CD4-positive, alpha-beta T cell treated with Interferon gamma for 1 hour (primary cell): ENCODE measurements around the gene MOCS2.
"Not testable (repeated sequence)": the region's sequence is repeated elsewhere in the genome, so short reads cannot be mapped to it uniquely, and the experiment has no call there.

Experiments
- DNase-seq: peaks from one replicate; pipeline ENCODE4 v3.0.0-alpha.2; 2020

Gene MOCS2, protein sequence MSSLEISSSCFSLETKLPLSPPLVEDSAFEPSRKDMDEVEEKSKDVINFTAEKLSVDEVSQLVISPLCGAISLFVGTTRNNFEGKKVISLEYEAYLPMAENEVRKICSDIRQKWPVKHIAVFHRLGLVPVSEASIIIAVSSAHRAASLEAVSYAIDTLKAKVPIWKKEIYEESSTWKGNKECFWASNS

DNA sequence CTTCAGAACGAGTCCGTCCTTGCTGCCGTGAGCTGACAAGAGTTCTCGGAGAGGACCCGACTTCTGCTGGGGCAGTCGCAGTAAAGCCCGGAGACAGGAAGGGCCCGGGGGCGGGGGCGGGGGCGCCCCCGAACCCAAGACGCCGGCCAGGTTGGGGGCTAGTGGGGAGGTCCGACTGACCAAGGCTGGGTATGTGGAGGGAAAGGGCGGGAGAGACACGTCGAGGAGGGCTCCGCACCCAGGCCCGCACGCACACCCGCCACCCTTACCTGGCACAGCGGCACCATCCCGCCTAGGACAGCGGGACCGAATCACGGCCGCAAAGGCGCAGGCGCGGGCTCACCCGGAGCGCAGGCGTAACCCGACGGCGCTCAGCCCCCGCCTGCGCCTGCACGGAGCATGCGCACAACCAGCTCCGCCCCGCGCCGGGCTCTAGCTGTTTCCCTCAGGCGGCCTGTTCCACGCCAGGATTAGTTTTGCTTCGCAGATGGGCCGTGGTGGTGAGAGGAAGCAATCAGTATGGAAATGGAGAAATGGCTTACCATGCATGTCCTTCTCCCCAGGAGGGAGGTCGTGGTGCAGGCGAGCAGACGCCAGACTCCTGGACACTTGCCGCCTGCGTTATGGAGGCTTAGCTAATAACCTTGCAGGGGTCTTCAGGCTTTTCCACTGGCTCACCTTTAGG lies at the start of gene MOCS2:
TSS of gene MOCS2 (minus strand) at position 315 of the 685 bp plus-strand sequence. CDS start 2,583 bp downstream, outside the sequence.
- DNase-seq = peak; percentile 90

DNA sequence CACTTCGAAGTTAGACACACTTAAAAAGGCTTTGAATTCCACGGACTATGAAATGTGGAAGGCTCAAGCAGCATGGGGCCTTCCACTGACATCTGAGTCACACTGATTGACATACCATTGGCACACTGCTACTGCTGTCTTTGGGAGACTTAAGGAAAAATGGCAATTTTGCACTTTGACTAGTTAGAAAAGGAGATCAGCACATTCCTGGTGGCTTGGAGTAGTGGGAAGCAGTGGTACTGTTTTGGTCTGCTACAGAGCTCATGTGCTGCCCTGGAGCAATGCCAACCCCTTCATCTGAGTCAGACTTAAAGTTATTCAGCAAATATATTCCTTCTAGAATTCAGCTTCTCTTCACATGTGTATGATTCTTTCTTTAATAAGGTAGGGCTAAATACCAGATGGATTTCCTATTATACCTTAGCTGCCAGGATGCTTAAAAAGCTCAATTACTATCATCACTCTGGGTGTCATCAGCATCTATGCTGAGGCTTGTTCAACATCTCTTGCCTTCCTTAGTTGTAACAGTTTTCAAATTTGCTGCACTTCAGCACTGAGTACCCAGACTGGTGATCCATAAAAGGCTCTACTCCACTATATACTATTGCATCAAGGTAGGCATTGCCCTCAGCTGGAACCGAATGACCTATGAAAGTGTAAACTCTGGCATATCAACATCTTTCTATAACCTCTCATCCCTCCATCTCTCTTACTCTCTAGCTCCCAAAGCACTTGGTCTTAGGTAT lies 42.3 kb upstream of the MOCS2 start:
- no peak for DNase-seq

DNA sequence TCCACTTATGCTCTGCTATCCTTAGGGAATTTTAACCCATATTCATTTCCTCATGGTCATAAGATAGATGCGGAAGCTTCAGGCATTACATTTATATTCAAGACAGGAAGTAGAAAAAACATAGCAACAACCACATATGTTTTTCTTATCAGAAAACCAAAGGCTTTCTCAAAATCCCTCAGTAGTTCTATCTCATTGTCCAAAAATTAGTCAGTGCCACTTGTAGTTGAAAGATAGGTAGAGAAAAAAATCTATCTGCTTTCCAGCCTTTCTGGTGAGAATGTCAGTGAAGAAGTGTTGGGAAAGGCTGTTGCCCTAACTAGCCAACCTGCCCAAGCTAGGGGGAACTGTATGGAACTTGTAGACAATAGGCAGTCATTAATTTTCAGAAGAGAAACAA lies 23.5 kb upstream of the MOCS2 start:
- no peak for DNase-seq

DNA sequence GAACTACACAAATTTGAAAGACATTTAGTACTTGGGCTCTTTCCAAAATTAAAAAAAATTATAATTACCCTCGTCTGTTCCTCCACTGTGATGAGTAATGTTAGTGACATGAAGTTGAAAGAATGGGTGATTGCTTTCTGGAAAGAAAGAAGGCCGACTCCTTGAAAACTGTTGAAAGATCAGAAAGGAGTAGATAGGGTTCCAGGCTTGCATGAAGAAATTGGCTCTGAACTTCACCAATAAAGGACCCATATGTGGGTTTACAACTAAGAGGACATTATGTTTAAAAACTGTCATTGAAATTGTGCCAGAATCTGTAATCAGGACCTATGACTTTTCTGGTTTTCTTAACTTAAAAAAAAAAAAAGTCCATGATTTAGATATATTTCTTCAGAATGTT lies 20.7 kb upstream of the MOCS2 start:
- DNase-seq = no peak

DNA sequence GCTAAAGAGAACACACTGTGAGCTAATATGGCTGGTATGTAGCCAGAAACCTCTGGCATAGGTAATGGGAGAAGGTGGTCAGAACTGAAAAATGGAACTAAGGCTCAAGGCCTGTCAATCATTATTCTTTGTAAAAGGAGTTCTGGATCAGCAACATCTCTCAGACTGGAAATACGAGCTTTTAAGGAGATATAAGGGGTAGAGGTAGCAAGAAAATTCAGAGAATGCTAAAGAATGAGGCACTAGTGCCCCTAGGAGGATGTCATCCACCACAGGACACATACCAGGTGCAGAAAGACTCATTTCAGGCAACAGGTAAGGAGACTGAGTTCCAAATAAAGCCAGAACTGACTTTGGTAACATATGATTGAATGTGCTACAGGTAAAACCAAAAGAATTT lies 18.9 kb upstream of the MOCS2 start:
- DNase-seq = no peak

DNA sequence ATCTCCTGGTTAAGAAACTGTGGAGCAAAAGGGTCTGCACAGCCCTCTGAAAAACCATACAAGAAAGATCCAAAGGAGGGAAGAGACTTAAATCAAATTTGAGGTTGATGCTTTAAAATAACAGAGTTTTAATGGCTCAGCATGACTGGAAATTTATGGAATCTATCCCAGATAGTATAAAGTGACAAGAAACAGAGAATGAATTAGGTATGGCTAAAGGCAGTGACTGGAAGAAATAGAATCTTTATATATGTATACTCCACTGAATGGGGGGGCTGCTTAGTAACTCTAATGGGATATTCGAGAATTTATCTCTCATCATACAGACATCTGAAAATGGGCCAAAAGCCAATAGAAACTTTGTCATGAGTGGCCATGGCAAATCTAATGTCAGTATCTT lies 17.6 kb upstream of the MOCS2 start:
- no peak for DNase-seq

DNA sequence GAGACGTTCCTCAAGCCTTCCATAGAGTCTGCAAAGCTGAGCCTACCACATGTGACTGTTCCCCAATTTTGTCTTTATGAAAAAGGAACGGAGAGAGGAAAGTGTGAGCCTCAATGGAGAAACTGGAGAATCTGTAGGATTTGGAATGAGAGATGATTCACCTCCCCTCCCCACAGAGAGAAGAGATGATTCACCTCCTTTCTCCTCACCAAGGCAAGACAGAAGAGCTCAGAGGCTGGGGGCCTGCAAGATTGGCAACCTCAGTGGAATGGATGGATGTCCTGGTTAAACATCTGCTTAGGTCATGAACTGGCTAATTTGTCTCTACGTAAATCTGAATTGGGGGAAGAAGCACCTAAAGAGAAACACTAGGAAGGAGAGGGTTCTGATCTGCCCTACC lies 17.0 kb upstream of the MOCS2 start:
- DNase-seq = no peak

DNA sequence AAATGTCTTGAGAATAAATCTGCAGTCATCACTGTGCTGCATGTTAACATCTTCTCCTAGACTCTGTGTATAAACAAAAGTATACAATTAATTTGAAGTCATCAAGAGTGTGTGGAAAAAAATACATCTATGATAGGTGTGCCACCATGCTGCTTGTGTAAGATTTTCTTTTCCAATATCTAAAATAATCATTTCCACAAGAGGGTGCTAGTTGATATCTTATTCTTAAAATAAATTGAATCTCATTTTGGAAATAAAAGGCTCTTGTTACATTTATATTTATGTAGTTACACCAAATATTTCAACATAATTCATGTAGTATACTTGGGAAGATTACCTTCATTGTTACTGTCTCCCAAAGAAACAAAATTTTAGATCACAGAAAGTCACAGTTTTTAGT lies 14.1 kb upstream of the MOCS2 start:
- DNase-seq = no peak

DNA sequence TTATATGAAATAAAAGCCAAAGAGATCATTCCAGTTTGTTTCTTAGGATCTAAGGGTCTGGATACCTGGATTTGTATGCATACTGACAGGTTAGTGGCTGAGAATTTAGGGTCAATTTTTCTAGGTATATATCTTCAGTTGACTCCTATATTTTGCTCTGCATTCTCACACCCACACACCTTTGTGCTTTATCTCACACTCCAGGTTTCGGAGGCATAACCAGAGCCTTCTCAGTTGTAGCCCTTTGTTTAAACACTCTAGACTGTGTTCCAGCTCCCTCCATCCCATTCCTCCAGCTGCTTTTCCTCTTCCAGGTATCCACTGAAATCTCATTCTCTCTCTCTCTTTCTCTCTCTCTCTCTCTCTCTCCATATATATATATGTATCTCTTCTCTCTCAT lies 10.6 kb upstream of the MOCS2 start:
- DNase-seq = no peak

DNA sequence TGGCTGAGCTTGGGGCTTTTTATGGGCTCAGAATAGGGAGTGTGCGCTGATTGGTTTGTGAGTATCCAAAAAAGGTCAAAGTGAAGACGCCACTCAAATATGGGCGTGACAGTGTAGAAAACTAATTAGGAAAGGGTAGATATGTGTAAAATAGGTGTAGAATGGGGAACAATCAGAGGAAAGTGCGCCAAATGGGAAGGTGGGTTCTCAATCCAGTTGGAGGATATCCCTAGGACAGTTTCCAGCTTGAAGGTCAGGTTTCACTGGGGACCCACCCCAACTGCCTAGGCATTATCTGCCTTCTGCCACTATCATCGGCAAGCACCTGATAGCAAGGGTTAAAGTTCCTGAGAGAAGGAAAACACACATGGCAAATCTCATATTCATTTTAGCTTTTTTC lies 9.3 kb upstream of the MOCS2 start:
- no peak for DNase-seq

DNA sequence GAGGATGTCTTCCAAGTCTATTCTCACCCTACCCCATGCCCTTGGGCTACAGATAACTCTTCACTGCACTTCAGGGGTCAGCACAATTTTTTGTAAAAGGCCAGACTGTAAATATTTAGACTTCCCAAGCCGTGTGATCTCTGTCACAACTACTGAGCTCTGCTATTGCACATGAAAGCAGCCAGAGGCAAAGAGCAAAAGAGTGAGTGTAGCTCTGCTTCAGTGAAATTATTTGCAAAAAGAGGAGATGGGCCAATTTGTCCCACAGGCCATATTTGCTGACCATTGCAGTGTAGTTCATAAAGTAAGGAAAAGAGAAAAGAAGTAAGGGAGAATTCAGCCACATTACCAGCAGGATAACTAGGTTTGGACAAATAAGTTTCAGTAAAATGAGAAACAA lies 7.0 kb upstream of the MOCS2 start:
- no peak for DNase-seq

DNA sequence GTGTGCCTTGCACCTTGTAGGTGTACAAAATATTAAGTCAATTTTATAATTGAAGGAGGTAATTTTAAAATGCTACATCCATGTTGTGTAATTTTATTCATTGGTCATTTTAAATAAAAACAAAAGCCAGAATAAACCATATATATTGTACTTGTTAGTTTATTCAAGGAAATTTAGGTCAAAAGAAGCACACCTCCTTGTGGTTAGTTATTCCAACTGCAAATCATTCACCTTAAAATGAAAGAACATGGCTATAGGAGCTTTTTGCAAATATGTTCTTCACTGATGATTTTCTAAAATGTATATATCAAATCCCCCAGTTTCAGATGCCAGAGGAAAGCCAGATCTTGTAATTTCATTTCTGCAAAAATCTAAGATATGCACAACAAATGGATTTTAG lies 5.4 kb upstream of the MOCS2 start:
- no peak for DNase-seq

DNA sequence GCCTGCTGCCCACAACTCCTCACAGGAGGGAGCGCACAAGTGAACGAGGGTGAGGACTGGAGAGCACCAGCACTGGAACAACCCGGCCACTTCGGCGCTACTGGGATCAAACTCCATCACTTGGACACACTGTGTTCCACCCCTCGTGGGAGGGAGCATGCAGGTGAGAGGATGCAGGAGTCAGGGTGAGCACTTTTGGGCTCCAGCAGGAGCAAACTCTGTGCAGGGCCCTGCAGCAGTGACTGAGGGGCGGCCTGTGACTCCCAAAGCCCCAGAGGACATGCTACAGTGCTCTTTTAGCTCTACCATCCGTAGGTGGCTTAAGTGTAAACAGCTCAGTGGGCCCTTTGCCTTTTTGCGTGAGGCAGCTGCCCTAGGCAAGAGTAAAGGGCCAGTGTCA lies 4.4 kb upstream of the MOCS2 start:
- no peak for DNase-seq

DNA sequence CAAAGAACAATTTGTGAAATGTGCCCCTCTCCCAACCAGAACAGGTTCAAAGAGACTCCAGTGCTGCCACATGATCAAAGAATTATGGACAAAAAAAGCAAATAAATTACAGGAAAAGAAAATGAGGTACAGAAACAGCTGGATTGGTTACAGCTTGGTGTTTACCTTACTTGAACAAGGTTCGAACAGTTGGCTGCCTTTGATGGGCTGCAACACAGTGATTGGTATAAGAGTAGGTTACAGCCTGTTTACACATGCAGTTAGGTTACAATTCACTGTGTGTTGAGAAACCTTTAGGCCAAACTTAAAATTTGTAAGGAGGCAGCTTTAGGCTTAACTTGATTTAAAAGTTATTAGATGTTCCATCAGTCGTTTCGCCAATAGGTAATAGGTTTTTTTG lies 3.4 kb upstream of the MOCS2 start:
- no peak for DNase-seq

DNA sequence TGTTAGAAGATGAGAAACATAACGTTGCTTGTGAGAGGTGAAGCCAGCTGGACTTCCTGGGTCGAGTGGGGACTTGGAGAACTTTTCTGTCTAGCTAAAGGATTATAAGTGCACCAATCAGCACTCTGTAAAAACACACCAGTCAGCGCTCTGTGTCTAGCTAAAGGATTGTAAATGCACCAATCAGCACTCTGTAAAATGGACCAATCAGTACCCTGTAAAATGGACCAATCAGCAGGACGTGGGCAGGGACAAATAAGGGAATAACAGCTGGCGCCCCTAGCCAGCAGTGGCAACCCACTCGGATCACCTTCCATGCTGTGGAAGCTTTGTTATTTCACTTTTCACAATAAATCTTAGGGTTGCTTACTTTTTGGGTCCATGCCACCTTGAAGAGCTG lies 2.8 kb upstream of the MOCS2 start:
- DNase-seq = not testable (repeated sequence)

DNA sequence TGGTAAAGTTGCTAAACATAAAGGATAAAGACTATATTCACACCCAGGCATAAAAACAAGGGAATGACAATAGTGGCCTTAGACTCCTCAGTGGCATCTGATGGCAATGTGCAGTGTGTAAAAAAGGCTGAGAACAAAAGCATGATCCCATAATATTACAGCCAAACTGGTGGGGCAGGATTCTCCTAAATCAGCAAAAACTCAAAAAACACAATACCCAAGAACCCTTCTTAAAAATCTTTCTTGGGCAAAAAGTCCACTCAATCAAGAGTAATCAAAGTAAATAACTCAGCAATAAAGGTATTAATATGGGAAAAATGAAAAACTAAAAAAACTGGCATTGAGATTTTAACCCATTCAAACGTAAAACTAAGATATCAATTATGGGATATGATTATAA lies 1.6 kb upstream of the MOCS2 start:
- DNase-seq = no peak

DNA sequence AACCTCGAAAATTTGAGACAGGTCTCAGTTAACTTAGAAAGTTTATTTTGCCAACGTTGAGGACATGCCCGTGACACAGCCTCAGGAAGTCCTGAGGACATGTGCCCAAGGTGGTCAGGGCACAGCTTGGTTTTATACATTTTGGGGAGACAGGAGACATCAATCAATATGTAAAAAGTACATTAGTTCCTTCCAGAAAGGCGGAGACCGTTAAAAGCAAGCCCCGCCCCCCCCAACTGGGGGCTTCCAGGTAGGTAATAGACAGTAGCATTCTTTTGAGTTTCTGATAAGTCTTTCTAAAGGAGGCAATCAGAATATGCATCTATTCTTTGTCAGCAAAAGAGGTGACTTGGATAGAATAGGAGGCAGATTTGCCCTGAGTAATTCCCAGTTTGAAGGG lies 599 bp upstream of the MOCS2 start:
- DNase-seq = no peak

DNA sequence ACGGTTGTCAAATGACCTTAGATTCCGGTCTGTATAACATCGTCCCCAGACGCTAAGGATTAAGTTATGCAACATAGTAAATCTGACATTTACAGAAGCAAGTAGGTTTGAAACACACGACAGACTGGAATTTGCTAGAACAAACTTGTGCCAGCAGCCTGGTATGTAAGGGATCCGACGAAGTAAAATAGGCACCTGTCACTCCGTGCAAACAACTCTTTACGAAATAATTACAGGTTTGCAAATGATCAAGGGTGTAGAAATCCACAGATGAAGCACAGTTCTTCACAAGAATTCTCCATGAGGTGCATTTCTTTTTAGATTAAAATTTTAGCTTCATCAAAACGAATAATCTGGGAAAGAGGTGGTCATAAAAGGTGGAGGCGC lies 508 bp downstream of the MOCS2 start:
- DNase-seq = no peak

DNA sequence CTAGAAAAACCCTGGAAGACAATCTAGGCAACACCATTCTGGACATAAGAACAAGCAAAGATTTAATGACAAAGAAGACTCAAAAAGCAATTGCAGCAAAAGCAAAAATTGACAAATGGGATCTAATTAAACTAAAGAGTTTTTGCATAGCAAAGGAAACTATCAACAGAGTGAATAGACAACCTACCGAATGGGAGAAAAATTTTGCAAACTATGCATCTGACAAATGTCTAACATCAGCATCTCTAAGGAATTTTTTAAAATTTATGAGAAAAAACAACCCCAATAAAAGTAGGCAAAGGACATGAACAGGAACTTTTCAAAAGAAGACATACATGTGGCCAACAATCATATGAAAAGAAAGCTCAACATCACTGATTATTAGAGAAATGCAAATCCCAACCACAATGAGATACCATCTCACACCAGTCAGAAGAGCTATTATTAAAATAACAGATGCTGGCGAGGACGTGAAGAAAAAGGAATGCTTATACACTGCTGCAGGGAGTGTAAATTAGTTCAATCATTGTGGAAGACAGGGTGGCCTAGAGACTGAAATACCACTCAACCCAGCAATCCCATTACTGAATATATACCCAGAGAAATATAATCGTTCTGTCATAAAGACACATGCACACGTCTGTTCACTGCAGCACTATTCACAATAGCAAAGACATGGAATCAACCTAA lies 3.8 kb downstream of the MOCS2 start:
- no peak for DNase-seq

DNA sequence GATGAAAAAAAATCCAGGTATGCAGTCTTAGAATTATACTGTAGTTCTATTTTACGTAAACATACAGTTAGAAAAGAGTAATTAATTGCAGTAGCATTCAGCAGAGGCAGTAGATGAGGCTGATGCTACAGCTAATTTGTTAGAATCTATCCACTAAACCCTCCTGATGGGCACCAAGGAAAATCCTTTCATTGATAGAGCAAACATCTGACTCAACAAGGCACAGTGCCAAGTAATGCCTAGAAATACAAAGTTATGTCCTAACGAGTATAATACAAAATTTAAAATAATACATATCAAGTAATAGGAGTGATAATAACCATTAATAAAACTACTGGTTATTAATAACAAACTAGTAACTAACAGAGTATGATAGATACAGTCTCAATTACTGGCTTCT lies 9.0 kb downstream of the MOCS2 start:
- no peak for DNase-seq

DNA sequence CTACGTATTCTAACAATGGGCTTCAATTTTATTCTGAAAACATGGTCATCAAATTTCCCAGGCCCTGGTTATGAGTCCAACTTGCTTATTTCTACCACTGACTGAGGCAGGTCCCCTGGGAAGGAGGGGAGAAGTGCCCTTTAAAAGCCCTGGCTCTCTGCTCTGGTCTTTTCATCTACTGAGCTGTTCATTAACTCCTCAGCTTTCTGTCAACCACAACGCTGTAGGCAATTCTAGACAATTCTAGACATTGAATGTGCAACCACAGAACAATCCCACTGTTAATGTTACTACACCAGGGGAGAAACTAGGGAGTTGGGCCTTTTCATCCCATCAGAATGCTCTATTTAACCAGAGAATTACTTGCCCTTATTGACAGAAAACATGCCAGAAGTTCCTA lies 10.0 kb downstream of the MOCS2 start:
- DNase-seq = no peak

DNA sequence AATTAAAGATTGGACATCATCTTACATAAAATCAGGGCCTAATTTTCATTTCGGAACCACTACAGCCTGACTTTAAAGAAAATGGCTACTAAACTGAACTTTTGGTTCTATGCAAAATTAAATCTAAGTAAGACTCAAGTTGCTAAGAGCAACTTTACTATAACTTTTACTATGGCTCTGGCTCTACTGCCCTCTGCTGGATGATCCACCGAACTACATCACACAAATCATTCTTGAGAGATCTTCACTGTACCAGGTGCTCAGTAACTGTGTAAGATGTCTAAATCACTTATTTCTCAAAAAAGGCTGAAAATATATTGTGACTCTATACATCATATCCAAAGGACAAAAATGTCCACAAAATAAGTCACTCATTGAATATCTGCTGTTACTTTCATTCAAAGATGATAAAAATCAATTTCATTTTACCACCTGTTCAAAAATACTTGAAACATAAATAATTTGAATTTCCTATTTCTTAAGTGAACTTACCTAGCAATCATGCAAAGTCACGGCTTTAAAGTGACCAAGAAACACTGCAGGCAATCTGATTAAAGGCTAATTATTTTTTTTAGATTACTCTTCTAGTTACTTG lies 13.5 kb downstream of the MOCS2 start:
- peak; percentile 27 for DNase-seq

DNA sequence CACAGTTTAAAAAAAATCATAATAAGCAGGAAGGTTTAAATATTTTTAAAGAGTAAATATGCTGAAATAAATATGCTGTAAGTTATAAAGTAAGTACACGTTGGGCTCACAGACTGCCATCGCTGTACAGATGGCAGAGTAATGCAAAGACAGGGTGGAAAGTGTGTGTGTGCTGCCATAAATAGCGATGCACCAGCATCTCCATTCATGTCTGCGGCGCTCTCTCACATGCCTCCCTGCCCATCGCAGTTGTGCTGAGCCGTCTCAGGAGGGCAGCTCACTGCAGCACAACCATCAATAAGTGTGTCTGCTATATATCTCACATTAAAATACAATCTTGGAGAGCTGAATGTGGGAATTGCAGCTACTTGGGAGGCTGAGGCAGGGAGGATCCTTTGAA lies 14.3 kb downstream of the MOCS2 start:
- no peak for DNase-seq

DNA sequence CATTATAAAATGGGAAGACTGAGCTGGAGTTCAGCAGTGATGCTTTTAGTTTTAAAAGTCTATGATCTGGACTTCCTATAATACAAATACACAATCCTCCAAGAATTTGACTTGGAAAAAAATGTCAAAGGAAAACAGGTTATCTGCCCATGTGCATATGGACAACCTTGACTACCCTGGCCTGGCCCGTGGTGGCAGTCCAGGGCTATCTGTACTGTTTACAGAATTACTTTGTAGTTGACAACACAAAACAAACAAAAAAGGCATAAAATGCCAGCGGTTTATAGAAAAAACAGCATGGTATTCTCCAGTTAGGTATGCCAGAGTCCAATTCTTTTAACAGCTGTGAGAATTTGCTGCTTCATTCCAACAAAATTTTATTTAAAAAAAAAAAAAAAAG lies 17.3 kb downstream of the MOCS2 start:
- no peak for DNase-seq
